Measurements from ENCODE around the gene NT5C3B.
"Not testable (repeated sequence)": the region's sequence is repeated elsewhere in the genome, so short reads cannot be mapped to it uniquely, and the experiment has no call there.

NT5C3B gene

DNA sequence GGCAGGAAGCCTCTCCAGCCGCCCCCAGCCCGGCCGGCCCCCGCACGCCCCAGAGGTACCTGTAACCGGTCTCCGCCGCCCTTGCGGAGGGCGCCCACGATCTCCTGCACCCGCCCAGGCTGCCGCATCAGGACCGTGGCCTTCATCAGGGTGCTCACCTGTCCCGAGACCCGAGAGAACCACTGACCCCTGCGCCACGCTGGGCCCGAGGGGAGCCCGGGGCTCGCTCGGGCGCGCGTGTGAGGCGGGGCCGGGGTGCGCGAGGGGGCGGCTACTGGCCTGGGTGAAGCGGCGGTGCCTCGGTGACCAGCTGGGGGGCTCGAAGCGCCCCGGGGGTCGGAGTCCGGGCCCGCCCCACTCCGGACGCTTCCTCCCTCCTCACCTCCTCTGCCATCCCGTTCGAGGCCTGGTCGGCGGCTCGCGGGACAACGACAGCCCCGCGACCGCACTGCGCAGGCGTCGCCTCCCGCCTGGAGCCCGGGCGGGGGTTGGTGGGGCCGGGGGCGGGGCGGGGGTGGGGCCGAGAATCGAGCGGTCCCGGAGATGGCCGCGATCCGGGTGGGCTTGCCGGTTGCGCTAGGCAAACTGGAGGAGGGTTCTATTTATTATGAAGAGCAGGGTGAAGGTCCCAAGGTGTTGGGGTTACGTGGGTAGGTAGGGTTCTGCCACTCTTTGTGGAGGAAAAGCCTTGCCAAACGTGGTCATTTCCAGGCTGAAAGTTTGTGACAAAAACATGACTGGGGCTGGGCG lies at the start of gene NT5C3B:
Gene NT5C3B, minus strand, starts transcription at position 433 of the 750 bp plus-strand sequence. Its CDS starts 39 bp downstream, at position 394.
- DNase-seq = no peak

DNA sequence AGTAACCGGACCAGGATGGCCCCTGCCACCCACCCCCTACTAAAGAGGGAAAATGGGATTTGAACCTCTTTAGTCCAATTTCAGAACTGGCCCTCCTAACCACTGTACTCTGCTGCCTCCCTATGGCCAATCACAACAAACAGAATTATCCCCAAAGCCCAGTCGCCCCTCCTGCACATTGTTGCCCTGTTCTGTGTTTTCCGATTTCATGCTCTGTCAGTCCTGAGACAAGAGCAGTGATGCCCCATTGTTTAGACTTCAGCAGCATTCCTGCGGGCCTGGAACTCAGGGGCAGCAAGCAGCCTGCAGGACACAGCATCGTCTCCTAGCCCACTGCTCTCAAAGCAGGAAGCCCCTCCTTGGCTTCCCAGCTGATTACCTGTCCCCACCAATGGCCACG lies 49.7 kb upstream of the NT5C3B start:
- no peak for DNase-seq

DNA sequence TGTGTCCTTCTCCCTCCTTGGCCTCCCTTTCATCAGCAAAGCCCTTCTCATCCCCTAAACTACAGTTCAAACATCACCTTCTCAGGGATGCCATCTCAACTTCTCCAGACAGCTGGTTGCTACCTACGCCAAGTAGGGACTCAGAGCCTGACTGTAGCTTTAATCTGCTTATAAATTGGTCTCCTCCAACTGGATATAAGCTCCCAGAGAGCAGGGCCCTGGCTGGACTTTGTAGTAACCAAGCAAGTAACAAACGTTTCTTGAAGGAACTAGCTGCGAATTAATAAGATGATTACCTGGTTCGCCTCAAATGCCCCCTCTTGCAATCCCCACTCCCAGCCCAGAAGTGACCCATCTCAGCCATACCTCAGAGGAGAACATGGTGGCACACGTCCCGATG lies 46.7 kb upstream of the NT5C3B start:
- no peak for DNase-seq

DNA sequence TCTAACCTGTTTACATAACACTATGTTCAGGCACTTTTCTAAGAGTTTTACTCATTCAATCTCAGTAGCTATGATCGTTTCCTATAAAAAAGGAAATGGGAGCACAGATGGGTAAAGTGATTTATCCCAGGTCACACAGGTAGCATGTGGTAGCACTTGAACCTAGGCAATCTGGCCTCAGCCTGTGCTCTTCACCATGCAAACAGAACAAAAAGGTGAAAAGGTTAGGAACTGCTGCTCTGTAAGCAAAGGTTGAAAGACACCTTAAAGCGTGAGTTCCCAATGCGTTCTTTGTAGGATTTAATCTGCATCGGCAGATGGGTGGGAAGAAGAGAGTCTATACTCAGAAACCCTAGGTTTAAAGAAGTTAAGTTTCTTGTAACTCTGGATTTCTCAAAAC lies 44.1 kb upstream of the NT5C3B start:
- DNase-seq = no peak

DNA sequence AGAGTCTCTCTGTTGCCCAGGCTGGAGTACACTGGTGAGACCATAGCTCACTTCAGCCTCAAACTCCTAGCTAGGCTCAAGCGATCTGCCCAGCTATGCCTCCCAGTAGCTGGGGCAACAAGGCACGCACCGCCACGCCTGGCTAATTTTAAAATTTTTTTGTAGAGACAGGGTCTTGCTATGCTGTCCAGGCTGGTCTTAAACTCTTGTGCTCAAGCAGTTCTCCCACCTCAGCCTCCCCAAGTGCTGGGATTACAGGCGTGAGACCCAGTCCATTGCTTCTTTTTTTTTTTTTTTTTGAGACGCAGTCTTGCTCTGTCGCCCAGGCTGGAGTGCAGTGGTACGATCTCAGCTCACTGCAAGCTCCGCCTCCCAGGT lies 38.2 kb upstream of the NT5C3B start:
- DNase-seq = not testable (repeated sequence)

DNA sequence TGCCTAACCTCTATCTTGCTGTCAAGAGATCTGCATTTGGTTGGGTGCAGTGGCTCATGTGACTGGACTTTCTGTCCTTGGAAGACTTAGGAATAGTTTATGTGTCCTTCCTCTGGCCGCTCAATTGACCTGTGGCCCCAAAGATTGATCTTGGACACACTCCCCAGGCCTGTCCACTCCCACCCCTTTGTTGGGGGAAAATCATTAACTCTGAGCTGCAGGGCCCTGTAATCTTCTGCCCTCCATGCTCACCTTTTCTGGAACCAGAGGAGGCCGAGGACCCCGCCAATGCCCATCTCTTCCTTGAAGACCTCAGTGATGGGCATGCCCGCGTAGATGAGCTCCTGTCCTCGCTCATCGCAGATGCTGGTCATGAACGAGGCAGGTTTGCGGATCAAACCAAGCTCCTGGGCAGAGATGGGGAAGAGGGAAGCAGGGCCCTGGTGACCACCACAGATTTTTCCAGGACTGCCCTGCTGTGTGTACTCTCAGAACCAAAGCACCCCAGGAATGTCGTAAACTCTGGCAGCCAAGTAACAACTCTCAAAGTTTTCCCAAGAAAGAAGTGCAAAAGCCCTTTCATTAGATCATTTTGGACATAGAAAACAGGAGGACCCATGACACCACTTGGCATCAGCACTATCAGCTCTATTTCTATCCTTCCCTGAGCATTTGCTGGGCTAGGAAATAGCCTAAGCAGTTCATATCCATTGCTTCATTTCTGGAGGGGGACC lies 37.7 kb upstream of the NT5C3B start:
- DNase-seq = no peak

DNA sequence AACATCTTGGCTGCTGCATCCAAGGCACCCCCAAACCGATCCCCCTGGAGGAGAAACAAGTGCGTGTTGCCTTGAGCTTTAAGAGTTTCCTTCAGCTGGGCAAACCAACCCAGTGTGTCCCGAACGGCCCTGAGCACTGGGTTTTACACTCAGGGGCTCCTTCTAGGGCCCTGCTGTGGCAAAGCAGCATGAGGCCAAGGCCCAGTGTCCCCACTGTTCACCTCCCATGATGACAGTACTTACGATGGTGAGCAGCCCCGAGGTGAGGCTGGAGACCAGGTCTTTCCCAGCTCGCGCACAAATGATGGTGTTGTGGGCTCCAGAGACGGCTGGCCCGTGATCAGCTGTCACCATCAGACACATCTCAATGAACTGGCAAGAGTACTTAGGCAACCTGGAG lies 35.8 kb upstream of the NT5C3B start:
- DNase-seq = no peak

DNA sequence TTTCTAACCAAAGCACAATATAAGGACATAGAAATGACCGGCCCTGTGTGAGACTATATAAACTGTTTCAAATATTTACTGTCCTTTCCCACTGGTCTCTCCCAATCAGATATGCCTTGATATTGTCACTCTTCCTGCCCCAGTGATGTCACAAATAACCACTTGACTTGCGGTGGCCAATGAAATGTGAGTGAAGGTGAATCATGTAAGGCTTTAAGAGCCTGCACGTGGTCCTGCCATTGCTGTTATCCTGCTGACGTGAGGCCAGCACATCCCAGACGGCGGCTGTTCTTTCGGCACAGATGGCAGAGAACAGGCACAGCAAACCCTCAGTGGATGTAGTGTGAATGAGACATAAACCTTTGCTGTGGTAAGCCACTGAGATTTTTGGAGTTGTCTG lies 34.6 kb upstream of the NT5C3B start:
- DNase-seq = no peak

DNA sequence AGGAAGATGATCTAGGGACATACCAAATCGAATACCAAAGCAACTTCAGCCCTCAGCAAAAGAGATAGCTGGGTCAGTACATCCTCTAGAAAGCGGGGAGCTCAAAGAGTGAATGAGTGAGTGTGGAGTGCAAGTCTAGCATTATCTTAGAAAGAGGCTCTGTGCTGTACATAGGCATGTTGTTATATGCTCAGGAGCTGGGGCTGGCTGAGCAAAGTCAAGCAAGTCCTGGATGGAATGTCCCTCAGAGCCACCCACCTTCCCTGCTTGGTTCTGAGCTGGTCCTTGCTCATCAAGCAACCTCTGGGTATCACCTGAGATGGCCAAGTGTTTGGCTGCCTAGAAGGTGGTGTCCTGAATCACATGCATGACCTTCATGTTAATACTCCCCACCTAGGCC lies 34.1 kb upstream of the NT5C3B start:
- DNase-seq = no peak

DNA sequence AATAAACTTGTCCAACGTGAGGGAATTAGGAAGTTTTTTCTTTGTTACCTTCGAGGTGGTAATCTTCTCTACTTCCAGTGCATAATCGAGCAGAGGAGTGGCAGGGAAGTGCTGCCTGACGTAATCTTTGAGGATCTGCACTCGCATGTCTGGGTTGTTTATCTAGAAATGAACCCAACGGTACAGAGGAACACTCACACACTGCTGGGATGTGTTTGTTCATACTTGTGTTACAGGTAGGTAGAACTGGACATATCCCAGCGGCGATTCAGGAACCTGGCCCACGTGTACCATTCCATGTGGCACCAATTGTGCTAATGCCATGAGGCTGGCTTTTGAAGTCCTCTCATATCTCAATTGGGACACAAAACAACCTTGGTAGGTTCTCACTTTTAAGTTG lies 33.4 kb upstream of the NT5C3B start:
- DNase-seq = no peak

DNA sequence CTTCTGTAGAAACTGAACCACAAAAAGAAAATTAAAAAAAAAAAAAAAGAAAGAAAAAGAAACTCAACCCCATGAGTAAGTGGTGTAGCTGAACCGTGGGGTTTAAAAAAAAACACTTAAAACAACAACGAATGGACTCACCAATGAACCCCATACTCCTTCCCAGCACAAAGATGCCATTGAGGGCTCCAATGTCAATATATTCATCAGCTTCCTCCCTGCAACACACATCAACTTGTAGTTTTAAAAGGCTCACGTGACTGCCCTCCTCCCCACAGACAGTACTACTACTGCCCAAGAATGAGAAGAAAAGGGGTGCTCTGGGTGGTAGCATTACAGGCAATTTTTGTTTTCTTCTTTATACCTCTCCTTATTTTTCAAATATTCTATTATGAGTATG lies 32.5 kb upstream of the NT5C3B start:
- no peak for DNase-seq

DNA sequence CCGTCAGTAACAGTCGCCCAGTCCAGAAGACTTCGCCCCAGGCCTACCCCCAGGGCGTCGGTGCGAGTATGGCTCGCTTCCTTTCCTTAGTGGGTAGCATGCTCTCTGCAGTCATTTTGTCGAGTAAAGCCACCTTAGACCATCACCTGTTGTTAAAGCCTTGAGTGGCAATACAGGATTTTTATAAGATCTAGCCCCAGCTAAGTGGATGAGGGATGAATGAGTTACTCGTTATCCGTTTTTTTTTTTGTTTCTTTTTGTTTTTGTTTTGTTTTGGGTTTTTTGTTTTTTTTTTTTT lies 29.5 kb upstream of the NT5C3B start:
- DNase-seq = no peak

DNA sequence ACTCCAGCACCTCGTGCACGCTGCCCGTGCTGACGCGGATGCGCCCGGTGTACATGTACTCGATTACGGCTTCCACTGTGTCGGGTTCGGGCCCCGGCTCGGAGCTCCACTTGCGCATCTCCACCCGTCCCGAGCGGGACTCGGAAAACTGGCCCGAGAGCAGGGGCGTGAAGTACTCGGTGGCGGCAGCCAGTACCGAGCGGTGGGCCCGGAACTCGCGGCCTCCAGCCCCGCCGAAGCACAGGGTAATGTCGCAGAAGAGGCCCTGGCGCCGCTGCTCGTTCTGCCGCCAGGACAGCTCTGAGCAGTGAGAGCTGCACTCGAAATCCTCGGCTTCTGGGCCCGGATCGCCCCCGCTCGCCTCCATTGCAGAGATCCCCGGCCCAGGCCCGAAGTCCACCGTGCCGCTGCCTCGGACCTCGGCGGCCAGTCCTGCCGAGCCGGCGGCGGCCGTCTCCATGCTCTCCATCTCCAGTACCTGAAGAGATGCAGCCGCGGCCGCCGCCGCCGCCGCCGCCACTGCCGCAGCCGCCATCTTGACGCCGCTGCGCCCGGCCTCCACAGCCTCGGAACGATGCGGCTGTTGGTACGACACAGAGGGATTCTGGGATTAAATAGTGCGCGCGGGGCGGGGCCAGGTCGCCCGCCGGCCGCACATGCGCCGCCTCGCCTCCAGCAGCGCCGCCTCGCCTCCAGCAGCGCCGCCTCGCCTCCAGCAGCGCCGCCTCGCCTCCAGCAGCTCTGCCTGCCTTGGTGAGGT lies 29.0 kb upstream of the NT5C3B start, which contains the start of gene KLHL11:
Gene KLHL11, minus strand, starts transcription at position 588 of the 760 bp plus-strand sequence. Its CDS starts 53 bp downstream, at position 535.
- peak; percentile 38 to 68 for DNase-seq

DNA sequence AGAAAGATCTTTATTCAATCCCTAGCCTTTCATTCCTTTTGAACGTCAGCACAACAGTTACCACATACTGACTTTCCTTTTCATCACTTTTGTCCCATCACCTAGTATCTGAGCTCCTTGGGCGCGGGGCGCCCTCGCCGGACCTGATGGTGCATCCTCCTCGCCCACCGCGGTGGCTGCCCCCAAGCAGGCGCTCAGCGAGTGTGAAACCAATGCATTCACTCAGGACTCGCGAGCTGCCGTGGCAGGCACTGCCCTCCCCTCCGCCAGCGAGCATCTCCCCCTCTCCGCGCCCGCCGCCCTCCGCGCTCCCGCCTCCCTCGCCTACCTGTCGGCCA lies 28.4 kb upstream of the NT5C3B start:
- no peak for DNase-seq

DNA sequence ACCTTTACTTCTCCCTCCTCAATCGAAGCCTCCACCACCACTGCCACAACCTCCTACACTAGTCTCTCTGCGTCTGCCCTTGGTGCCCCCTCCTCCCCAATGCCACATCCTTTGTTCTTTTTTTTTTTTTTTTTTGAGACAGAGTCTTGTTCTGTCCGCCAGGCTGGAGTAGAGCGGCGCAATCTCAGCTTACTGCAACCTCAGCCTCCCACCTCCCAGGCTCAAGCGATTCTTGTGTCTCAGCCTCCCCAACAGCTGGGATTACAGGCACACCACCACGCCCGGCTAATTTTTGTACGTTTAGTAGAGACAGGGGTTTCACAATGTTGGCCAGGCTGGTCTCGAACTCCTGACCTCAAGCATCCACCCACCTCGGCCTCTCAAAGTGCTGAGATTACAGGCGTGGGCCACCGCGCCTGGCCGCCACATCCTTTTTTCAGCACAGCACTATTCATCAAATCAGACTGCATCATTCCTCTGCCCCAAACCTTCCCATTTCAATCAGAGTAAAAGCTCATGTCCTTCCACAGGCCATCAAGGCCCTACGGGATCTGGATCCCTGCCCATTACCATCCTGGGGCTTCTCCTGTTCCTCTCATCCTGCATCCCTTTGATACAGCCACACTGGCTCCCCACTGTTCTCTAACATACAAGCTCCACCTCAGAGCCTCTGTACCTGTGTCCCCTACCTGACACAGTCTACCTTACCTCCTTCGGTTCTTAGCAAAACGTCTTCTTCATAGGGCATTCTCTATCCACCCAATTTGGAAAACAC lies 27.2 kb upstream of the NT5C3B start:
- DNase-seq = no peak

DNA sequence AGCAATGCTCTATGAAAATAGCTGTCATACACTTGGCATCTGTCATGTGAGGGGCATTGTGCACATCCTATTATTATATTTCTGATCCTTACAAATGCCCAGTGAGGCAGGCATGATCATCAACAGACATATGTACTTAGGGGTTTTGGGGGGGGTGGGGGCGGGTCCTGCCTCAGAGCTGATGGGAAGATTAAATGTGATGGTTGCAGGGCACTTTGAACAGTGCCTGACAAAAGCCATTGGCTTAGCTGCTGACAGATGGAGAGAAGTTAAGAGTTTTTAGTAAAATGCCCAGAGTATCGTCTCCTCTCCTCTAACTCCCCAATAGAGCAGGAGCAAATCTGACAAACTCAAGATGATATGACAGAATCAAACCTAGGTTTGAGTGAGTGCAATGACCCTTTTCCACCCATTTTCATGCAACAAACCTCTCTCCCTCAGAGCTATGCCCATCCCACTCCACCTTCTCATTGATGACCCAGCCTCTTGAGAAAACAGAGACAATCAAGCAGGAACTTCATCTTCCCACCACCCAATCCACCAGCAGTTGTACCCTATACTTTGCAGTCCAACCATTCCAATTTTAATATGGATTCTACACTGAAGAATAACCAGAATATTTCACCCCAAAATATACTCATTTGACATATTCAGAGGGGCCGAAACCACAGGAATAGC lies 24.4 kb upstream of the NT5C3B start:
- DNase-seq = no peak

DNA sequence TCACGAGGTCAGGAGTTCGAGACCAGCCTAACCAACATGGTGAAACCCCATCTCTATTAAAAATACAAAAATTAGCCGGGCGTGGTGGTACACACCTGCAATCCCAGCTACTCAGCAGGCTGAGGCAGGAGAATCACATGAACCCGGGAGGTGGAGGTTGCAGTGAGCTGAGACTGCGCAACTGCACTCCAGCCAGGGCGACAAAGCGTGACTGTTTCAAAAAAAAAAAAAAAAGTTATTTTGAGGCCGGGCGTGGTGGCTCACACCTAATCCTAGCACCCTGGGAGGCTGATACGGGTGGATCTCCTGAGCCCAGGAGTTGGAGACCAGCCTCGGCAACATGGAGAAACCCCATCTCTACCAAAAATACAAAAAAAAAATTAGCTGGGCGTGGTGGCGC lies 15.3 kb upstream of the NT5C3B start:
- DNase-seq = not testable (repeated sequence)

DNA sequence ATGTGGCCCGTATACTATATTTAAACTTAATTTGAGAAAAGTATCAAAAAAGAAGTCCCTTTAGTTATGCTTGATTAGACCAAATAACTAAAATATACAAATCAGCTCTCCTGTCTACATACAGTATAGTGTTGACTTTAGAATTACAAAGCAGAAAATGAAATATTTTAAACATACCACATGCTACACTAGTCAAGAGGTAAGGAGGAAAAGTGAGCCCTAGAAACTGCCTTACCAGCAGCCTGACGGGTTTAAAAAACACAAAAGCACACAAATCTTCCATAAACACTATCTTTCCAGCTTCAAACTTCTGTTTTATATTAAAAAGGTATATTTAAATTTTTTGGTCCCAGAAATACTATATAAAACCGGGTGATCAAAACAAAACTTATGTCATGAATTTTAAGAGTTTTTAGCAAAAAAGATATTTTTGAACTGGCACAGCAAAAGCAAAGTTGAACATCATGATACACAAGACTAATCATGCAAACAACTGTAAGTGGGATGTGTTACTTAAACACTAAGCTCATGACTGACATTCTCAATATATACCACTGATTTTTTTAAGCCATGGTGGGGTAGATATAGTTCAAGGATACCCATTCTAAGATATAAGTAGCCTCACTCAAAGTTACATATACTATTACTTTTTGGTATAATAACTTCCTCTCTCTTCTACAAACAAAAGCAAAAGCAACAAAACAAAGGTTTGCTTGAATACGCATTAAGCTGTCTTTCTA lies 13.4 kb upstream of the NT5C3B start:
- no peak for DNase-seq

DNA sequence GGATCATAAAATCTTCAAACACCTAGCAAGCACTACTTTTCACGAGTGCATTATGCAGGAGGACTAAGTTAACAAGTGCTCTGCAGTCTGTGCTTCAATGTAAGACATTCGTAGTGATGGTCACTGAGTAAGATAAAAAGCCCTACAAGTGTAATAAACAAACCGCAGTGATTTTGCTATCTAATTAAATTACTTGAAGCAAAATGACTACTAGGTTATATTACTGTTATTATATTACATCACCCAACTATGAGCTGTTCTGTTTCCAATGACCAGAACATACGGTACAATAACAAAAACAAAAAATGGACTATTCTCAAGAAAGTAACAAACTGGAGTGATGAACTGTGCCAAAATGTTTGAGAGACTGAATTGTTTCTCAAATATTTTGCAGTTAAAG lies 12.8 kb upstream of the NT5C3B start:
- DNase-seq = no peak

DNA sequence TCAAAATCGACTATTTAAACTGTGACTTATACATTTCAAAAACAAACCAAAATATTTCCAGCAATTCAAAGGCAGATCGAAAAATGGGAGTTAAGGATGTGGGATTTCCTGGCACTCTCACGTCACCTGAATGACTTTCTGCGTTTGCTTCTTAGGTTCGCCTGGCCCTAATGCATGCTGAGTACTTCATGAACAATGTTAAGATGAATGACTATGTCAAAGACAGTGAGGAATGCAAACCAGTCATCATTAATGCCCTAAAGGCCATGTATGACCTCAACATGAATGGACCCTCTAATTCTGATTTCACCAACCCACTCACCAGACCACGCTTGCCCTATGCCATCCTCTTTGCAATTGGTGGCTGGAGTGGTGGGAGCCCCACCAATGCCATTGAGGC lies 8.9 kb upstream of the NT5C3B start:
- no peak for DNase-seq

DNA sequence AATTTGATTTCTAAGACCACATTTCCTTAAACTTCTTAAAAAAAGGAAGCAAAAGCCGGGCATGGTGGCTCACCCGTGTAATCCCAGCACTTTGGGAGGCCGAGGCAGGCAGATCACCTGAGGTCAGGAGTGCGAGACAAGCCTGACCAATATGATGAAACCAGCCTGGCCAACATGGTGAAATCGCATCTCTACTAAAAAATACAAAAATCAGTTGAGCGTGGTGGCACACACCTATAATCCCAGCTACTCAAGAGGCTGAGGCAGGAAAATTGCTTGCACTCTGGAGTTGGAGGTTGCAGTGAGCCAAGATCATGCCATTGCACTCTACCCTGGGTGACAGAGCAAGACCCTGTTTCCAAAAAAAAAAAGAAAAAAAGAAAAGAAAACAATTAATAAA lies 4.7 kb upstream of the NT5C3B start:
- not testable (repeated sequence) for DNase-seq

DNA sequence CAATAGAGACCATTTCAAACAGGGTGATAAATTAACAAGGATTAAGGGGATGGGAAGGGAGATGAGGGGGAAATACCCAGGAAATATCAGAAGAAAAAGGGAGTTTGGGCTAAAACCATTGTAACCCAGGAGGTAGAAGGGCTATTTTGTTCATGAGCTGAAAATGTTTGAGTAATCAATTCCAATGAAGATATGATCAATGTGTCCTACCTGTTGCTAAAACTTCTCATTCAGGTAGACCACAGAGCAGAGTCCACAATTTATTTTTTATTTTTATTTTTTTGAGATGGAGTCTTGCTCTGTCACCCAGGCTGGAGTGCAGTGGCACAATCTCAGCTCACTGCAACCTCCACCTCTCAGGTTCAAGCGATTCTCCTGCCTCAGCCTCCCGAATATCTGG lies 3.4 kb upstream of the NT5C3B start:
- not testable (repeated sequence) for DNase-seq

Data from cerebellar nuclear complex (tissue), 1 donor.